ENCODE data around the gene KCNJ6.
"Not testable (repeated sequence)": the region's sequence is repeated elsewhere in the genome, so short reads cannot be mapped to it uniquely, and the experiment has no call there.

The KCNJ6 gene, protein sequence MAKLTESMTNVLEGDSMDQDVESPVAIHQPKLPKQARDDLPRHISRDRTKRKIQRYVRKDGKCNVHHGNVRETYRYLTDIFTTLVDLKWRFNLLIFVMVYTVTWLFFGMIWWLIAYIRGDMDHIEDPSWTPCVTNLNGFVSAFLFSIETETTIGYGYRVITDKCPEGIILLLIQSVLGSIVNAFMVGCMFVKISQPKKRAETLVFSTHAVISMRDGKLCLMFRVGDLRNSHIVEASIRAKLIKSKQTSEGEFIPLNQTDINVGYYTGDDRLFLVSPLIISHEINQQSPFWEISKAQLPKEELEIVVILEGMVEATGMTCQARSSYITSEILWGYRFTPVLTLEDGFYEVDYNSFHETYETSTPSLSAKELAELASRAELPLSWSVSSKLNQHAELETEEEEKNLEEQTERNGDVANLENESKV

DNA sequence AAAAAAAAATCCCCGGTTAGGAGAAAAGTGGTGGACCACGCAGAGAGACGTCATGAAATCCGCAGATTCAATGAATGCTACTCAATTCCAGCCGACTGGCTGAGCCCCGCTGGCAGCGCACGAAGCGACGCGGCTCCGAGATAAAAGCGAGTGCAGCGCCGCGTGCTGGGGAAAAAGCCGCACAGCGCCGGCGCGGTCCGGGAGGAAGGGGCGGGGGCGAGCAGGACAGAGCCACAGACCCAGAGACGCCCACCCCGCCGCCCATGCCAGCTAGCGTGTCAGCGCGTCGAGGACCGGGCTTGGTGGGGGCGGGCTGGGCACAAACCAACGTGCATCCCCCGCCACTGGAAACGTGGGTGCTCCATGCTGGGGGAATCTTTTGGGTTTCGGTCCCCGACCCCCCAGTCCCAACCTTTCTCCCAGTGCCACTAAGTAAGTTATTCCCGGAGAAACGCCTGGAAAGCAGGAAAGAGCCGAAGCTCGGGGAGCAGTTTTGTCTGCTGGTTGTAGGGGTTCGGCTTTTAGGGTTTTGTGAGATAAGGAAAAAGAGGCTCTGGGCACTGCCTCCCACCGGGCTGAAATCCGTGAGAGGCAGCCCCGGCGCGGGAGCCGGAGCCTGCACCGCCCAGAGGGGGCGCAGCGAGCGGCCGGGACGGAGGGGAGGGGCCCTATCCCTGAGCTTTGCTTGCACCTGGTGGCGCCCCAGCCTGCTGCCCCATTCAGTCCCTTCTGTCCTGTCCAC, at the start of gene KCNJ6:
TSS of gene KCNJ6 (minus strand) at position 148 of the 742 bp plus-strand sequence. CDS start 75,775 bp downstream, outside the sequence.
- DNase-seq (ENCODE audit: low read depth in 2 of 2): no peak

DNA sequence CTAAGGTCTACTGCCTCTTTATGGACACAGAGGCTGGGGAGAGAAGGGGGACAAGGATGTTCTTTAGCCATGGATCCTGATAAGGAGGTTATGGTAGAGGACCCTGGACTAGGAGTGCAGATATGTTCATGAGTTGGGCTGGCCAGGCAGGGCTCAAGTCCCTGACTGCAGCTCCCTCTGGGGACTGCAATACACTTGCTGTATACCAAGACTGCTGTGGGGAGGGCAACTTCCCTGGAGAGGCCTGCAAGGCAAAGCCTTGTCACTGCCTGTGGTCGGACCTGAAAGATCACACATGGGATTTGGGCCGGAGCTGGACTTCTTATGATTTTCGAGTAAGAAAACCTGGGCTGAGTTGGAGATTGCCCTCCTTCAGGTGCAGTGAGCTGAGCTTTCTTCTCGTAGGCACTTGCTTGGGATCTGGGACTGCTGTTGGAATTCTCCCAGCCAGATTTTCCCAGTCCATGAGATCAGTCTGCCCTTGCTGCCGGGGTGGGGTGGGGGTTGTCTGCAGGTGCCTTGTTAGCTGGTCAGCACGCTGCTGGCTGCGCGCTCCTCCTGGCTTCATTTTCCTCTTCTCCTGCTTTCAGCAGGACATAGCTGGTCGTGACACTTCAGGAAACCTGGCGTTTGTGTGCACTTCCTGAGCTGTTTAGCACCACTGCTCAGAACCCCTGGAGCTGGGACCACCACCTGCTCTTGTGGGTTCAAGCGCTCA, 49.0 kb upstream of the KCNJ6 start:
- DNase-seq (ENCODE audit: low read depth in 2 of 2): no peak

GRCh38 chr21:37958537-37958936, 42.3 kb upstream of the KCNJ6 start:
- no peak for DNase-seq (ENCODE audit: low read depth in 2 of 2)

DNA sequence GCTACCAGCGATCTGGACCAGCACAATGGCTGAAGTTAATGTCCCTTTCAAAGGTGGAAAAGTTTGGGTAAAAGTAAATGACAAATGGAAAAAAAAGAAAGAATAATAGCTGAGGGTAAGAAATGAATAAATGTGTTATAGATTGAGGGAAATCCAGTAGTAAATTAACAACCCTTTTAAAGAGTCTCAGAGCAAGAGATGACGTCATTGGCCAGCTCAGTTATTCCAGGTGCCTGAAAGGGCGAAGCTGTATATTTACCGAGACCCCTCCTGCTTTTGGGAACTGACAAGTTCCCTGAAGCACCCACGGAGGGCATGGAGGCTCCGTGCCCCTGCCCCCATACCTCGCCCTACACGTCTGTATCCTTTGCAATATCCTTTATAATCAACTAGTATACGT, 40.5 kb upstream of the KCNJ6 start:
- DNase-seq (ENCODE audit: low read depth in 2 of 2): no peak

- DNase-seq (ENCODE audit: low read depth in 2 of 2): no peak
These were observed 28.8 kb upstream of the KCNJ6 start for GRCh38 chr21:37945036-37945435.

DNA sequence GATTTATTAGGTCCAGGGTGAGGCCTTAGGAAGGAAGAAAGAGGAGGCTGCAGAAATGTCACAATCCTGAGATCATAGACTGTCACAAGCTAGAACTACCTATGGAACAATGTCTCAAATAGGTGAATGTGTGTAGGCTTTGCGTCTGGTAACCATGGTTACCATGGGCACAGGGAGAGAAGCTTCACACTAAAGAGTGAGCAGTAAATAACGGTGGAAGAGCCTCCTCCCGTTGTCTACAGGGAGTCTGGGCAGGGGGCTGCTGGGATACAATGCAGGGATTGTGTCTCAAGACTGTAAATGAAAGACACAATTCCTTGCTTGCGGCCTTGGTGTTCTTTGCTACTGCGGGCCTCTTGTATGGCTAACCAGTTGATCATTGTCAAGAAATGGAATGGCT, 28.2 kb upstream of the KCNJ6 start:
- no peak for DNase-seq (ENCODE audit: low read depth in 2 of 2)

DNA sequence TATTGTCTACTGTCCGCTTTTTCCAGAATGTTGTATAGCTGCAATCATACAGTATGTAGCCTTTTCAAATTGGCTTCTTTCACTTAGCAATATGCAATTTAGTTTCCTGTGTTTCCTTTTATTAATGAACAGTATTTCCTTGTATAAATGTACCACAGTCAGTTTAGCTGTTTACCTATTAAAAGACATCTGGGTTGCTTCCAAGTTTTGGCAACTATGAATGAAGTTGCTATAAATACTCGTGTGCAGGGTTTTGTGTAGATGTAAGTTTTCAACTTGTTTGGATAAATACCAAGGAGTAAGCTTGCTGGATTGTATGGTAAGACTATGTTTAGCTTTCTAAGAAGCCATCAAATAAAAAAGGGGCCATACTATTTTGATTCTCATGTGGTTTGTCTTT, 24.4 kb upstream of the KCNJ6 start:
- no peak for DNase-seq (ENCODE audit: low read depth in 2 of 2)

GRCh38 chr21:37939838-37940237, 23.6 kb upstream of the KCNJ6 start:
- DNase-seq (ENCODE audit: low read depth in 2 of 2): no peak

- no peak for DNase-seq (ENCODE audit: low read depth in 2 of 2)
These were observed 23.0 kb upstream of the KCNJ6 start for GRCh38 chr21:37939251-37939650.

GRCh38 chr21:37937668-37938067, 21.4 kb upstream of the KCNJ6 start:
- DNase-seq (ENCODE audit: low read depth in 2 of 2): no peak

- DNase-seq (ENCODE audit: low read depth in 2 of 2): no peak
These were observed 19.9 kb upstream of the KCNJ6 start for GRCh38 chr21:37936010-37936785.

DNA sequence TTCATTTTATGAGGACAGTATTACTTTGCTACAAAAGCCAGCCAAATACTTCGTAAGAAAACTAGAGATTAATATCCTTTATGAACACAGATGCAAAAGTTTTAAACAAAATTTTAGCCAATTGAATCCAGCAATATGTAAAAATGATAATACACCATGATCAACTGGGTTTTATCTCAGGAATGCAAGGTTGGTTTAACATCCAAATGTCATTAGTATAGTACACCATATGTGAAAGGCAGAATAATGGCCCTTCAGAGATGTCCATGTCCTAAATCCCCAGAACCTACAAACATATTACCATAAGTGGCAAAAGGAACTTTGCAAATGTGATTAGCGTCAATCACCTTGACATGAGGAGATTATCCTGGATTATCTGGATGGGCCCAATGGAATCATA, 16.7 kb upstream of the KCNJ6 start:
- no peak for DNase-seq (ENCODE audit: low read depth in 2 of 2)

- no peak for DNase-seq (ENCODE audit: low read depth in 2 of 2)
These were observed 11.5 kb upstream of the KCNJ6 start for GRCh38 chr21:37927711-37928110.

GRCh38 chr21:37921091-37921490, 4.8 kb upstream of the KCNJ6 start:
- DNase-seq (ENCODE audit: low read depth in 2 of 2): no peak

DNA sequence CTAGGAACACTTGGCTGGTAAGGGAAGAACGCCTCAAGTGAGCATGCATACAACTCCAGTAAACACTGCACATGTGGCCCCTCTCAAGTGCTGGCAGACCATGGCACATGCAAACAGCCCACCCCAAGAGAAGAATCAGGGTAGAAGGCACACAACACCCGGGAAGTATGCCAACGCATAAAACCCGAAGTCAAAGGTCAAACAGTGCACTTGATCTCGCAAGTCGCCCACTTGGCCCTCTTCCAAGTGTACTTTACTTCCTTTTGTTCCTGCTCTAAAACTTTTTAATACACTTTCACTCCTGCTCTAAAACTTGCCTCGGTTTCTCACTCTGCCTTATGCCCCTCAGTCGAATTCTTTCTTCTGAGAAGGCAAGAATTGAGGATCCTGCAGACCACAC, 4.0 kb upstream of the KCNJ6 start:
- not testable (repeated sequence) for DNase-seq (ENCODE audit: low read depth in 2 of 2)

DNA sequence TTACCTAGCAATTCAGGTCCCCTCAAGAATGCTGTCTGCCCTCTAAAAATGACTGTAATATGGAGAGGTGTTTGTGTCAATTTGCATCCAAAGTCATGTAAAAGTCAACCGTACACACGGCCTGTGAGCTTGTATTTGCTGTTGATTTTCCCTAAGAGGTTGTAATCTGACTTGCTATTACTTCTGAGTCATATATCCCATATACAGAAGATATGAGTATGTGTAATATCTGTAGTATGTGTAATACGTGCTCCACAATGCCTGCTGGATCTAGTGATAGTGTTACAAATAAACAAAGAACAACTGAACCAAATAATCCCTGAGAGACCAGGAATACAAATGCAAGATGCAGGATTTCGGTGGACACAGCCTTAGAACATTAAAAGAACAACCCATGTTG, 1.4 kb upstream of the KCNJ6 start:
- no peak for DNase-seq (ENCODE audit: low read depth in 2 of 2)

DNA sequence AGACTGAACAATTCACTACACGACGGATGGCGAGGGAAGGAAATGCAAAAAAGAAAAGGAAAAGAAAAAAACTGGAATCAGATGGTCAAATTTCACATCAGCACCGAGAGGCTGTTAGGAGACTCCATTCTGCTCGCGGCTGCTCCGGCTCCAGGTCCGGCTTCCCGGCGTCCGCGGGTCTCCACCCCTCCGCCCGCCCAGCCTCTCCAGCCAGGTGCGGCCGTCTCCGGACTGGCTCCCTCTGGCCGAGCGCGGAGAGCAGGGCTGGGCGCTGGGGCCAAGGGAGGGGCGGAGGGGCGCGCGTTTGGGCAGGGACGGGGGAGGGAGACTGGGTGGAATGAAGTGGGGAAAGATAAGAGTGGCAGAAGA, 332 bp downstream of the KCNJ6 start:
- no peak for DNase-seq (ENCODE audit: low read depth in 2 of 2)

- no peak for DNase-seq (ENCODE audit: low read depth in 2 of 2)
These were observed 753 bp downstream of the KCNJ6 start for GRCh38 chr21:37915497-37915911.

DNA sequence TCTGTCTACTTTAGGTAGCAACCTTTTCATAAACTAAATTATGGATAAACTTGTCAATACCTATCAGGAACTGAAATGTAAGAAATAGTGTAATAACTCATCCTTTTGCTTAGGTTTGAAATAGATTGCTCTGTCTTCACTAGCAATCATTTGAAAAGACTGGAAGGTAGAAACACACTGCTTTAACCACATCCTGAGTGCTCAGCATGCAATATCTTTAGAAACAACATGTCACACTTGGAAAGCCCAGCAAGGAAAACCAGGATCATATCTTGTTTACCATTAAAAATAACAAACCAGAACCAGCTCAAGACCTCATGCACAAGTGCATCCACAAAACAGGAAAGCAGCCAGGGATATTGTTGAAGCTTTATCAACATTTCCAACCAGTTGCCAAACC, 3.6 kb downstream of the KCNJ6 start:
- no peak for DNase-seq (ENCODE audit: low read depth in 2 of 2)

DNA sequence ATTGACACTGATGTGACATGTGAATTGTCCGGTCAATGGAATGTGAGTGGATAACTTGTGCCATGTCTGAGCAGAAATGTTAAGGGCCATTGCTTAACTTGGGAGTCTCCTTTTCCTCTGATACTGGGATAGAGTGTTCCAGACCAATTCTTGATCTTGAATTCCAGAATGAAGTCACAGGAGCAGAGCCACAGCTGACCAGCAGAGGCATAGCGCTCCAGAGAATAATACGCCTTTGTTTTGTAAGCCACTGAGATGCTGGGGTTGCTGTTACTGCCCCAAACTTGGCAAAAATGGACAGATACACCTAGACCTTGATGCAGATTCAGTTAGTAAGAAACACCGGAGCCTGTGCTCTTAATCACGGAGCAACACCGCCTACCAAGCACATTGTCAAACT, 6.3 kb downstream of the KCNJ6 start:
- no peak for DNase-seq (ENCODE audit: low read depth in 2 of 2)

- DNase-seq (ENCODE audit: low read depth in 2 of 2): no peak
These were observed 7.6 kb downstream of the KCNJ6 start for GRCh38 chr21:37908691-37909090.

DNA sequence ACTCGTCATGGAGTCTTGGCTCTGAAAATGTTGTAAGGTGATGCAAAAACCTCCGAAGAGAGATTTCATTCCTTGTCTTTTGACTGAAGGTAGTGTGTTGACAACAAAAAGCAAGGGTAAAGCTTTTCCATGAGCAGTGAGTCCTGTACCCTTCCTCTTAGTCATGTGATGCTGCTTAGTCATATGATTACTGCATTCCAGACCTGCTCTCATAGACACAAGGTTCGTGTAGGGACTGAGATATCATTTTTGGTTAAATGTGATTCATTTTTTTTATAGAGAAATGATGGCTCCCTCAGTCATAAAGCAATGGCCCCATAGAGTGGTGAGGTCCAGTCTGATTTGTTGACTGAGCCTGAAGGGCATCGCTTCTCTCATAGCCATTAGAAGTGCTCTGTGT, 9.2 kb downstream of the KCNJ6 start:
- no peak for DNase-seq (ENCODE audit: low read depth in 2 of 2)

Data from stimulated activated CD8-positive, alpha-beta memory T cell treated with anti-CD3 and anti-CD28 coated beads, Interleukin-15, amount 100 ng/mL, for 4 hours (primary cell).